AG09319 (cell line): Measurements from ENCODE around the gene UBR2.
"Not testable (repeated sequence)": the region's sequence is repeated elsewhere in the genome, so short reads cannot be mapped to it uniquely, and the experiment has no call there.

Source experiments
- DNase-seq: peaks from one replicate; pipeline ENCODE4 v3.0.0-alpha.2; 2010; ENCODE audit warnings: low read depth; ENCODE audit errors: extremely low read depth
- CTCF ChIP-seq: IDR thresholded peaks from 2 replicates; pipeline ENCODE4 v1.5.1; 2011; ENCODE audit warnings: low read depth, mild to moderate bottlenecking, inconsistent platforms, low read length, moderate library complexity

The UBR2 gene

GRCh38 chr6:42556462-42556861 lies 7.4 kb upstream of the UBR2 start:
- no peak for DNase-seq
- TF ChIP-seq CTCF, result no peak

- DNase-seq, result not testable (repeated sequence)
Measured at GRCh38 chr6:42559276-42559675, 4.6 kb upstream of the UBR2 start.

GRCh38 chr6:42561986-42562385 lies 1.8 kb upstream of the UBR2 start:
- DNase-seq, result no peak
- TF ChIP-seq CTCF, result no peak

DNA sequence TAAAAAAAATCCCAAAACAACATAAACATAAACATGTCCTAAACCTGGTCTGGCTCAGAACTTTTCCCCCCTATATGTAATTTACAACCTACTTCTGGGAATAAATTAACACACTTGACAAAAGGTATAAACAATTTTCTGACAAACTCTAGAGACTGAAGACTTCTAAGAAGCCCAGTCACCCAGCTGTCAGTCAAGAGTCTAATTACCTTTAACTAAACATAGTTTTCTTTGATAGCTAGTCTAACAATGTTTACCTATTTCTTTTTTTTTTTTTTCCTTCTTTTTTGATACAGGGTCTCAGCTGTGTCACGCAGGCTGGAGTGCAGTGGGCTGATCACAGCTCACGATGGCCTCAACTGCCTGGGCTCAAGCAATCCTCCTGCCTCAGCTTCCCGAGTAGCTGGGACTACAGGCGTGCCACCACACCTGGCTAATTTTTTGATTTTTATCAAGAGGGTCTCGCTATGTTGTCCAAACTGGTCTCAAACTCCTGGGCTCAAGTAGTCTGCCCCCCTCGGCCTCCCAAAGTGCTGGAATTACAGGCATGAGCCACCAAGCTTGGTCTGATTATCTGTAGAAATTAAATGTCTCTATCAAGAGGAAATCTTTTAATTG lies 932 bp upstream of the UBR2 start:
- TF ChIP-seq CTCF, result no peak
- no peak for DNase-seq

DNA sequence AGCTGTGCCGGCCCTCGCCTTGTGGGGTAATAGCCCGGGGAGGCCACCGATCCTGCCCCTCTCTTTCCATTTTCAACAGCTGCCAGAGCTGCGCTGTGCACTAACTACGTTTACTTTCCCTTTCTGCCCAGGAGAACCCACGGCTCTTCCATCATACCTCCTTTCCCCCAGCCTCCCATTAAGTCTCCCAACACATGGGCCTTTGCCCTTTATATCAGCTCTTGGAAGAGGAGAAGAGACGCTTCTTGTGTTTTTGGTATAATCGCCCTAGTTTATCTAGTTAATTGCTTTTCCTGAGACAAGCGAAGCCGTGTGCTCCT lies 637 bp downstream of the UBR2 start:
- DNase-seq, result no peak
- TF ChIP-seq CTCF, result no peak

- TF ChIP-seq CTCF, result no peak
- DNase-seq, result no peak
Measured at GRCh38 chr6:42565823-42566613, 2.2 kb downstream of the UBR2 start.

GRCh38 chr6:42566614-42567208 lies 2.9 kb downstream of the UBR2 start:
- TF ChIP-seq CTCF, result no peak
- no peak for DNase-seq

- DNase-seq, result not testable (repeated sequence)
Measured at GRCh38 chr6:42567237-42567636, 3.4 kb downstream of the UBR2 start.
